HG03442 (cell line): ENCODE data around the gene NXPH1.

Experiments used
- ATAC-seq: cut with Tn5 transposase; IDR thresholded peaks from one replicate; pipeline ENCODE4 v1.9.1; 2021; ENCODE audit warnings: mild to moderate bottlenecking, moderate library complexity; ENCODE audit not compliant: unreplicated experiment

NXPH1 gene

GRCh38 chr7:8800986-8801385, 367.6 kb downstream of the NXPH1 start:
- ATAC-seq, result no peak
